ENCODE measurements around the gene UBR1. TPM values are rescaled to one million over a fixed set of nuclear protein-coding genes. Genes with fewer than 3 reads are reported as not detected.

UBR1 gene
- total and polyA plus RNA-seq, 2 donors (not counting 3 experiments of a cell fraction or from before 2014, with no cell fraction given), result 5.3 to 26.9 TPM

- H3K4me2 ChIP-seq (ENCODE audit: insufficient read depth, low read length), result no peak overlapping the region
- intact Hi-C loops (cut with micrococcal nuclease), result no loop called here
- no peaks in the 10 kb centered on the region for H3K9me1 ChIP-seq (replicated peaks; ENCODE audit: control insufficient read depth, extremely low read depth, insufficient read depth, low read length)
Observed at GRCh38 chr15:43095708-43096347, 10.0 kb downstream of the UBR1 start.

More at GRCh38 chr15:43095708-43096347, 10.0 kb downstream of the UBR1 start:
- dilution Hi-C loops (cut with MboI; ENCODE audit: extremely low pct_ligation_motif_present, low sequenced_read_pairs), result no loop called here
- FAIRE-seq (no peak), DNase-seq (ENCODE audit: low read depth, low spot score) (no peak)
- no TSS peak for BruUV-seq (replicated peaks)
- Histone ChIP-seq H4K20me1 (replicated peaks; ENCODE audit: control insufficient read depth, extremely low read depth, insufficient read depth, low read length) (peaks cover 3% of the 10 kb centered on the region), H3K79me2 (ENCODE audit: control insufficient read depth, insufficient read depth, low read length) (peaks cover 78% of the 10 kb centered on the region), H3K27me3 (ENCODE audit: control insufficient read depth in 2 of 2, insufficient read depth in 2 of 2, low read length in 2 of 2) (no peaks in the 10 kb centered on the region), H3K9ac (replicated peaks; ENCODE audit: extremely low read depth, insufficient read depth, low read length) (no peak overlapping the region), H3K27ac (ENCODE audit: insufficient read depth, low read depth, low read length) (no peak overlapping the region), H3K9me3 (replicated peaks; ENCODE audit: control insufficient read depth, insufficient read depth, low read length) (no peaks in the 10 kb centered on the region), H3K36me3 (ENCODE audit: control insufficient read depth in 2 of 2, extremely low read depth in 1 of 2, insufficient read depth in 2 of 2, low read length in 2 of 2) (peaks cover 0 to 5% of the 10 kb centered on the region in 2 experiments), H3K4me3 (replicated peaks in 1 of 3; ENCODE audit: insufficient read depth in 1 of 3, low read depth in 1 of 3, low read length in 3 of 3) (no peak overlapping the region), H2AFZ (ENCODE audit: low read depth, low read length) (no peak overlapping the region), H3K4me1 (ENCODE audit: control insufficient read depth, extremely low read depth, insufficient read depth, low read length) (peaks cover under 1% of the 10 kb centered on the region)
- POLR2A ChIA-PET, result no interaction called here
- TF ChIP-seq CTCF (IDR thresholded peaks at IDR 0.05; ENCODE audit: extremely low read depth in 1 of 2, insufficient read depth in 1 of 2, low read depth in 1 of 2, low read length in 2 of 2) (no peak), EZH2 (IDR thresholded peaks at IDR 0.05; ENCODE audit: borderline replicate concordance, low read depth, low read length, severe bottlenecking) (no peak)
- CTCF ChIA-PET, result no interaction called here
